Esophagus squamous epithelium (tissue), 5 donors: ENCODE results near the gene ZEB2. TPM values are rescaled to one million over a fixed set of nuclear protein-coding genes. Genes with fewer than 3 reads are reported as not detected.

ENCODE experiments used
- DNase-seq: peaks from one replicate; lab custom pipeline; 2025; lab: John Stamatoyannopoulos, UW
- H3K27ac ChIP-seq, 4 donors: fragments of 200-600 bp; sonication (generic); one replicate each; pipeline ENCODE4 v1.5.1; 2016 to 2019; ENCODE audit warnings: mild to moderate bottlenecking in 1 of 4
- H3K27me3 ChIP-seq, 4 donors: fragments of 200-600 bp; sonication (generic); 1 replicate in 3 of 4; 2 replicates in 1 of 4; pipeline versions ENCODE4 v1.5.1 to v1.6.0; 2017 to 2021; ENCODE audit warnings: antibody characterized with exemption in 1 of 4
- H3K36me3 ChIP-seq, 3 donors: fragments of 200-600 bp; sonication (generic); one replicate each; pipeline ENCODE4 v1.5.1; 2016 to 2019
- H3K4me1 ChIP-seq, 3 donors: fragments of 200-600 bp; sonication (generic); one replicate each; pipeline ENCODE4 v1.5.1; 2017 to 2019
- H3K4me3 ChIP-seq, 4 donors: fragments of 200-600 bp; sonication (generic); 1 replicate in 3 of 4; 2 replicates in 1 of 4; pipeline ENCODE4 v1.5.1; 2016 to 2019; ENCODE audit warnings: mild to moderate bottlenecking in 2 of 4, moderate library complexity in 1 of 4
- H3K9me3 ChIP-seq, 3 donors: fragments of 200-600 bp; sonication (generic); one replicate each; pipeline ENCODE4 v1.5.1; 2016 to 2019
- POLR2A ChIP-seq, 4 donors: fragments of 450-650 bp; IDR thresholded peaks; one replicate each; pipeline ENCODE4 v1.6.1; 2017; ENCODE audit warnings: antibody characterized with exemption in 4 of 4, mild to moderate bottlenecking in 4 of 4, moderate library complexity in 3 of 4
- WGBS, 2 donors: methylation state at CpG; one replicate each; pipeline ENCODE4 v1.1.5; 2018; 5-methylcytosine and 5-hydroxymethylcytosine counted together
- intact Hi-C: fragments of 100-400 bp; cut with DNase I; formaldehyde crosslinking; loops from one replicate; pipeline ENCODE4 v1.15.0; 2022
- total RNA-seq, 4 donors: library from RNA; depleted of rRNA; stranded (reverse); fragments of >200 nt; gene quantifications; one replicate each; pipeline ENCODE4 v1.1.0, GENCODE V29; 2016
- TF ChIP-seq, protein P1 (sequence below), 6 experiments: fragments of 450-650 bp in 4 of 6; fragments of 200-600 bp in 2 of 6; sonication (generic) in 2 of 6; IDR thresholded peaks; one replicate each; pipeline ENCODE4 v1.5.1; 2016 to 2019; ENCODE audit warnings: antibody characterized with exemption in 6 of 6, mild to moderate bottlenecking in 4 of 6, moderate library complexity in 4 of 6
- donor health status: DM: yes; HTN: yes; CAD: no.

Gene ZEB2
- total RNA-seq, 4 donors from 2014 or later: 3.1 to 56.5 (median 15.7) TPM

DNA sequence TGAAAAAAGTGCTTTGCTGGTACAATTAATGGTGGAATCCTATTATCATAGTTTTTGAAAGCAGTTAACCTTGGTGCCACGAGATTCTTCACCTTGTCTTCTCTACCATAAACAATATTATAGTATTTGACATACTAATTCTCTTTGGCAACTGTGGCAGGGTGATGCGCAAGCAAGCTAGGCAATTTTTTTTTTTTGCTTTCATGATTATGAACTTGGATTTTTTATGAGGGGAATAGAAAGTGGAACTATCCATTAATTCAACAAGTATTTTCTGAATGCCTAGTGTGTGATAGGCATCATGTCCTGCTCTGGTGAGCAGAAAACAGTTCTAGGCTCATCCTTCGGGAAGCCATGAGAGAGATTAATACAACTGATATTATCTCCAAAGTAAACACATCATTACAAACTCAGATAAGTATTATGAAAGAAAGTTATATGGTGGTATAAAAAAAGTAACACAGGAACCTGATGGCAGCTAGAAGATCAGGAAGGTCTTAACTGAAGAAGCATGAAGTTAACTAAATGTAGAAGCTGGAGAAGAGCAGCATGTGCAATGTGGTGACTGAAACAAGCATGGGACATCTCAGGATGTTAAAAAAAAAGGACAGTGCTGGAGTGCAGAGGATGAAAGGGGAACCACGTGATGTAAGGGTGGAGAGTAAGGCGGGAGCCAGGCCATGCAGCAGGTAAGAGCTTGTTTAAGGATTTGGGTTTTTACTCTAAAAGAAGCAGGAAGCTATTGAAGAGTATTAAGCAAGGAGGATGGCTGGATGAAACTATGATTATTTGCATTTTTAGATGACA lies 113.7 kb downstream of the ZEB2 start:
- Histone ChIP-seq H3K9me3 (no peaks in the 10 kb centered on the region), H3K36me3 (peaks cover 0 to 5% (median 0%) of the 10 kb centered on the region in 3 donors), H3K4me1 (peaks cover 0 to 46% (median 2%) of the 10 kb centered on the region in 3 donors), H3K27ac (peak overlapping the region in 1 of 4 donors; percentile 66), H3K27me3 (no peaks in the 10 kb centered on the region), H3K4me3 (no peak overlapping the region)
- intact Hi-C loops: no loop called here
- WGBS, 2 donors: 46 to 62% methylated on average over 5 of the region's 5 CpGs
- TF ChIP-seq, protein P1, sequence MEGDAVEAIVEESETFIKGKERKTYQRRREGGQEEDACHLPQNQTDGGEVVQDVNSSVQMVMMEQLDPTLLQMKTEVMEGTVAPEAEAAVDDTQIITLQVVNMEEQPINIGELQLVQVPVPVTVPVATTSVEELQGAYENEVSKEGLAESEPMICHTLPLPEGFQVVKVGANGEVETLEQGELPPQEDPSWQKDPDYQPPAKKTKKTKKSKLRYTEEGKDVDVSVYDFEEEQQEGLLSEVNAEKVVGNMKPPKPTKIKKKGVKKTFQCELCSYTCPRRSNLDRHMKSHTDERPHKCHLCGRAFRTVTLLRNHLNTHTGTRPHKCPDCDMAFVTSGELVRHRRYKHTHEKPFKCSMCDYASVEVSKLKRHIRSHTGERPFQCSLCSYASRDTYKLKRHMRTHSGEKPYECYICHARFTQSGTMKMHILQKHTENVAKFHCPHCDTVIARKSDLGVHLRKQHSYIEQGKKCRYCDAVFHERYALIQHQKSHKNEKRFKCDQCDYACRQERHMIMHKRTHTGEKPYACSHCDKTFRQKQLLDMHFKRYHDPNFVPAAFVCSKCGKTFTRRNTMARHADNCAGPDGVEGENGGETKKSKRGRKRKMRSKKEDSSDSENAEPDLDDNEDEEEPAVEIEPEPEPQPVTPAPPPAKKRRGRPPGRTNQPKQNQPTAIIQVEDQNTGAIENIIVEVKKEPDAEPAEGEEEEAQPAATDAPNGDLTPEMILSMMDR (IDR thresholded peaks at IDR 0.05): no peak
- TF ChIP-seq POLR2A (IDR thresholded peaks at IDR 0.05): no peak
- DNase-seq: no peak

DNA sequence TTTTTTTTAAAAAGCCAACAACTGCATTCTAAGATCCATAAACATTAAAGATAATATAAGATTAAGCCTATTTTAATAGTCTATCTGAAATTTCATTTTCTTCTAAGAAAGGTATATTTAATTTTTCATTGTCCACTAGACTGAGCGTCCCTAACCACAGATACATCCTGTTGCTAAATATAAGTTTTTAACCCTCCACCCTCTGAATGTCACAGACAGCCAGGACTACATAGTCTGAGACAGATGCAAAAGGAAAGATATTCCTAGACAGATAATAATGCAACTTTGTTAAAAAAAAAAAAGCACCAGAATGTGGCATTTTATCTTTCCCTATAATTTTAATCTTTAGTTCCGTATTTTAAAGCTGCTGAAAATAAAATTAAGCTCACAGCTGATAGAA lies 114.6 kb downstream of the ZEB2 start:
- TF ChIP-seq, protein P1 (IDR thresholded peaks at IDR 0.05): no peak
- no peak for TF ChIP-seq POLR2A (IDR thresholded peaks at IDR 0.05)
- H3K36me3 ChIP-seq: peaks cover 0 to 7% (median 0%) of the 10 kb centered on the region in 3 donors
- H3K4me1 ChIP-seq: peaks cover 0 to 46% (median 2%) of the 10 kb centered on the region in 3 donors
- 48 to 65% methylated on average over 2 of the region's 2 CpGs for WGBS, 2 donors
- H3K27me3 ChIP-seq: no peaks in the 10 kb centered on the region
- H3K4me3 ChIP-seq: no peak overlapping the region
- H3K9me3 ChIP-seq: no peaks in the 10 kb centered on the region
- DNase-seq: no peak
- intact Hi-C loops: no loop called here
- H3K27ac ChIP-seq: peak overlapping the region in 1 of 4 donors; percentile 66

DNA sequence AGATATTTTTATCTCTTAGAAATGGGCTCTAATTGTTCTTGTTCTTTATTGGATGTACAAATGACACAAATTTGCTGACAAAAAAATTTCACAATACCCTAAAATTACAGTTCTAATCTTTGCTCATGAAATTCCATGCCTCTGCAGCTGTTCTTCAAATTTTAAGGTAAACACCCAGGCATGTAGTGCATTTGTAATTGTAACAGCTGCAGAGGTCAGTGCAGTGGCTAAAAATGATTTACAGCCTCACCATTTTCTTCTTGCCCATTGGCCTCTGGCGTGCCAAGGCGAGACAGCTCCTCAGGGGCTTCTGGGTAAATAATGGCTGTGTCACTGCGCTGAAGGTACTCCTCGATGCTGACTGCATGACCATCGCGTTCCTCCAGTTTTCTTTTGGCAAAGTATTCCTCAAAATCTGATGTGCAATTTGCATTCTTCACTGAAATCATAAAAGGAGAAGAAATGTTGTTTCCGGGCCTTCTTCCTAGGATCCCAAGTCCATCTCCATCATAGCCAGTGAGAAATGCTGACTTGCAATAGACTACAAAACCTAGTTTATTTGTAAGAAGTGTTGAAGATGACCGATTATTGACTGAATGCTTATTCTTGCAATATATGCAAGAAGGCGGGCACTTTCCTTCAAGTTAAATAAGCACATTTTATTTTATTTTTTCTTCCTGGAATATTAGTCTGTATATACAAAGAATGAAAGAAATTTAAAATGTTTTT lies 115.2 kb downstream of the ZEB2 start:
- no peak overlapping the region for H3K4me3 ChIP-seq
- peak overlapping the region in 2 of 4 donors; percentile 64 to 66 for H3K27ac ChIP-seq
- H3K36me3 ChIP-seq: peaks cover 0 to 12% (median 0%) of the 10 kb centered on the region in 3 donors
- WGBS, 2 donors: 72 to 83% methylated on average over 9 of the region's 9 CpGs
- TF ChIP-seq POLR2A (IDR thresholded peaks at IDR 0.05): no peak
- TF ChIP-seq, protein P1 (IDR thresholded peaks at IDR 0.05): no peak
- H3K27me3 ChIP-seq: no peaks in the 10 kb centered on the region
- DNase-seq: no peak
- intact Hi-C loops: no loop called here
- H3K9me3 ChIP-seq: no peaks in the 10 kb centered on the region
- H3K4me1 ChIP-seq: peaks cover 0 to 46% (median 2%) of the 10 kb centered on the region in 3 donors

- 79 to 87% methylated on average over 8 to 10 of the region's 16 CpGs for WGBS, 2 donors
- H3K27ac ChIP-seq: peak overlapping the region in 2 of 4 donors; percentile 66 to 74
- no peak for TF ChIP-seq POLR2A (IDR thresholded peaks at IDR 0.05)
- TF ChIP-seq, protein P1 (IDR thresholded peaks at IDR 0.05): no peak
- H3K36me3 ChIP-seq: peaks cover 0 to 17% (median 0%) of the 10 kb centered on the region in 3 donors
- no peaks in the 10 kb centered on the region for H3K27me3 ChIP-seq
- H3K4me1 ChIP-seq: peaks cover 0 to 46% (median 2%) of the 10 kb centered on the region in 3 donors
- H3K4me3 ChIP-seq: no peak overlapping the region
- DNase-seq: no peak
- intact Hi-C loops: no loop called here
- no peaks in the 10 kb centered on the region for H3K9me3 ChIP-seq
Observed at GRCh38 chr2:144403933-144404332, 116.0 kb downstream of the ZEB2 start.
